Endothelial cell of umbilical vein (primary cell): ENCODE measurements around the gene RNF40. TPM values are rescaled to one million over a fixed set of nuclear protein-coding genes. Genes with fewer than 3 reads are reported as not detected.
A peak's percentile ranks its signal among the peaks of the same experiment; 100 is the strongest.

Experiments
- BruUV-seq: library from RNA; stranded (reverse); fragments of 400-500 nt; replicated peaks from 2 replicates; lab custom pipeline; 2021; lab: Mats Ljungman, UMichigan
- CTCF ChIA-PET: fragments of 300-600, 350-600 bp; sonication (Branson Sonifier 250); formaldehyde crosslinking; loops from one replicate; lab custom pipeline; 2021; ENCODE audit warnings: antibody characterized with exemption, inconsistent platforms; lab: Charles Lee
- POLR2A ChIA-PET: fragments of 300-600, 350-600 bp; sonication (Branson Sonifier 250); formaldehyde crosslinking; loops from one replicate; lab custom pipeline; 2021; ENCODE audit warnings: antibody characterized with exemption, inconsistent platforms; lab: Charles Lee
- DNase-seq: peaks from one replicate; pipeline ENCODE4 v3.0.0-alpha.2; 2011; ENCODE audit warnings: low read depth, low spot score
- FAIRE-seq: peaks from 2 replicates; lab custom pipeline; 2011; peaks lifted over from hg19 to GRCh38; lab: Jason Lieb, UNC
- H2AFZ ChIP-seq: 2 replicates; pipeline ENCODE4 v1.6.0; 2012; ENCODE audit warnings: low read depth, low read length, control low read depth, inconsistent platforms
- H3K27ac ChIP-seq: 2 replicates; pipeline ENCODE4 v1.5.1; 2011; ENCODE audit warnings: low read depth, mild to moderate bottlenecking, control low read depth, low read length, moderate library complexity; ENCODE audit not compliant: insufficient read depth
- H3K27me3 ChIP-seq, 2 experiments: 2 replicates each; pipeline versions ENCODE4 v1.6.0 to v1.6.1; 2011; ENCODE audit warnings: low read length in 2 of 2, mixed read lengths in 1 of 2; ENCODE audit not compliant: control insufficient read depth in 2 of 2, insufficient read depth in 2 of 2
- H3K36me3 ChIP-seq, 2 experiments: 2 replicates in 1 of 2; 3 replicates in 1 of 2; pipeline ENCODE4 v1.5.1; 2011; ENCODE audit warnings: low read length in 2 of 2, mild to moderate bottlenecking in 1 of 2, moderate library complexity in 1 of 2; ENCODE audit not compliant: control insufficient read depth in 2 of 2, insufficient read depth in 2 of 2; ENCODE audit errors: extremely low read depth in 1 of 2
- H3K4me1 ChIP-seq: 3 replicates; pipeline ENCODE4 v1.5.1; 2011; ENCODE audit warnings: mild to moderate bottlenecking, low read length; ENCODE audit not compliant: control insufficient read depth, insufficient read depth; ENCODE audit errors: extremely low read depth
- H3K4me2 ChIP-seq: 2 replicates; pipeline ENCODE4 v1.6.1; 2011; ENCODE audit warnings: low read length, control low read depth, mixed read lengths; ENCODE audit not compliant: insufficient read depth
- H3K4me3 ChIP-seq, 3 experiments: fragments of 200-600 bp in 1 of 3; sonication (generic), shearing (Covaris generic) in 1 of 3; replicated peaks in 1 of 3; 2 replicates each; pipeline ENCODE4 v1.5.1; 2011 to 2016; ENCODE audit warnings: control low read depth in 3 of 3, low read length in 3 of 3, mild to moderate bottlenecking in 2 of 3, inconsistent platforms in 1 of 3, low read depth in 1 of 3, moderate library complexity in 1 of 3; ENCODE audit not compliant: insufficient read depth in 1 of 3
- H3K79me2 ChIP-seq: 2 replicates; pipeline ENCODE4 v1.6.0; 2012; ENCODE audit warnings: low read length, inconsistent platforms; ENCODE audit not compliant: control insufficient read depth, insufficient read depth
- H3K9ac ChIP-seq: replicated peaks from 2 replicates; pipeline ENCODE3; 2011; ENCODE audit warnings: low read length, control low read depth; ENCODE audit not compliant: insufficient read depth; ENCODE audit errors: extremely low read depth
- H3K9me1 ChIP-seq: replicated peaks from 3 replicates; pipeline ENCODE4 v1.6.0; 2011; ENCODE audit warnings: mild to moderate bottlenecking, low read length; ENCODE audit not compliant: control insufficient read depth, insufficient read depth; ENCODE audit errors: extremely low read depth
- H3K9me3 ChIP-seq: replicated peaks from 2 replicates; pipeline ENCODE4 v1.5.1; 2012; ENCODE audit warnings: low read length, inconsistent platforms; ENCODE audit not compliant: control insufficient read depth, insufficient read depth
- H4K20me1 ChIP-seq: replicated peaks from 2 replicates; pipeline ENCODE3; 2011; ENCODE audit warnings: mild to moderate bottlenecking, low read length; ENCODE audit not compliant: control insufficient read depth, insufficient read depth; ENCODE audit errors: extremely low read depth
- CTCF ChIP-seq, 2 donors: IDR thresholded peaks; 1 replicate in 1 of 2; 2 replicates in 1 of 2; pipeline ENCODE4 v1.5.1; 2011; ENCODE audit warnings: low read length in 2 of 2, mild to moderate bottlenecking in 2 of 2, moderate library complexity in 2 of 2, control low read depth in 1 of 2, inconsistent platforms in 1 of 2, low read depth in 1 of 2; ENCODE audit not compliant: insufficient read depth in 1 of 2; ENCODE audit errors: extremely low read depth in 1 of 2
- EZH2 ChIP-seq: IDR thresholded peaks from 2 replicates; pipeline ENCODE4 v1.6.1; 2012; ENCODE audit warnings: borderline replicate concordance, low read depth, mild to moderate bottlenecking, moderate library complexity, low read length, inconsistent platforms; ENCODE audit not compliant: severe bottlenecking
- FOS ChIP-seq: IDR thresholded peaks from 2 replicates; pipeline ENCODE4 v1.6.1; 2011; ENCODE audit warnings: mild to moderate bottlenecking, low read length, moderate library complexity, borderline replicate concordance; ENCODE audit not compliant: insufficient read depth
- JUN ChIP-seq: IDR thresholded peaks from 2 replicates; pipeline ENCODE4 v1.6.1; 2011; ENCODE audit warnings: borderline replicate concordance, low read depth; ENCODE audit not compliant: insufficient read length, insufficient read depth
- MAX ChIP-seq: IDR thresholded peaks from 2 replicates; pipeline ENCODE4 v1.6.1; 2011; ENCODE audit not compliant: insufficient read depth, insufficient read length
- MYC ChIP-seq: IDR thresholded peaks from one replicate; pipeline ENCODE4 v1.6.1; 2011; ENCODE audit warnings: mild to moderate bottlenecking, low read depth, low read length
- POLR2A ChIP-seq: IDR thresholded peaks from 2 replicates; pipeline ENCODE4 v1.6.1; 2012; ENCODE audit warnings: low read depth, mild to moderate bottlenecking, control low read depth, low read length
- POLR2AphosphoS5 ChIP-seq: IDR thresholded peaks from 2 replicates; pipeline ENCODE4 v1.6.1; 2012; ENCODE audit warnings: low read depth, mild to moderate bottlenecking, control low read depth, low read length, moderate library complexity; ENCODE audit not compliant: insufficient read depth
- dilution Hi-C: fragments of 300-500 bp; cut with MboI; formaldehyde crosslinking; loops from one replicate; pipeline ENCODE4 v1.15.0; 2019; ENCODE audit warnings: low sequenced_read_pairs; ENCODE audit not compliant: extremely low pct_ligation_motif_present
- intact Hi-C: fragments of 100-400 bp; cut with micrococcal nuclease; formaldehyde crosslinking; loops from one replicate; pipeline ENCODE4 v1.10.0; 2022
- polyA plus RNA-seq, 4 experiments: library from polyadenylated mRNA; depleted of rRNA in 3 of 4; stranded (reverse) in 3 of 4; unstranded in 1 of 4; fragments of >200 nt; gene quantifications; 2 replicates each; pipeline versions ENCODE4 v1.2.1 to v1.2.3, GENCODE V29; 2011 to 2012; ENCODE audit warnings: missing spikeins in 1 of 4
- total RNA-seq: library from RNA; stranded (reverse); gene quantifications from 2 replicates; pipeline ENCODE4 v1.2.3, GENCODE V29; 2021

Gene RNF40
- total and polyA plus RNA-seq, 2 donors (not counting 3 experiments of a cell fraction or from before 2014, with no cell fraction given) = 60.5 to 102 TPM

- Histone ChIP-seq H3K9ac (peak overlapping the region; percentile 68), H3K27ac (peak overlapping the region; percentile 47), H3K79me2 (peaks cover 17% of the 10 kb centered on the region), H3K4me3 (no peak overlapping the region), H3K4me1 (peaks cover 7% of the 10 kb centered on the region), H3K4me2 (peak overlapping the region; percentile 74), H4K20me1 (no peaks in the 10 kb centered on the region), H3K9me3 (no peaks in the 10 kb centered on the region), H3K36me3 (peaks cover 4 to 8% of the 10 kb centered on the region in 2 experiments), H2AFZ (peak overlapping the region; percentile 91), H3K9me1 (no peaks in the 10 kb centered on the region), H3K27me3 (no peaks in the 10 kb centered on the region)
- FAIRE-seq = no peak
- POLR2A ChIA-PET = interaction anchor here (0.6 kb wide), 1 partner anchor 433 kb away, joined by 3 read pairs; no protein-coding TSS in a partner anchor
- no peak for DNase-seq
- TF ChIP-seq MYC = no peak
- TF ChIP-seq POLR2A = no peak
- TF ChIP-seq MAX = no peak
- no peak for TF ChIP-seq EZH2
- TF ChIP-seq CTCF (IDR thresholded peaks at IDR 0.05; ENCODE audit: extremely low read depth in 1 of 2, insufficient read depth in 1 of 2, low read depth in 1 of 2, low read length in 2 of 2) = no peak
- no peak for TF ChIP-seq JUN
- TF ChIP-seq POLR2AphosphoS5 = no peak
- no peak for TF ChIP-seq FOS
- intact Hi-C loops (loop anchor here (5.0 kb wide), 1 partner anchor 50 kb away; the partner anchor contains the start of gene SRCAP), dilution Hi-C loops (no loop called here)
- BruUV-seq = no TSS peak
- CTCF ChIA-PET = interaction anchor here (1.0 to 1.2 kb wide), 2 partner anchors 13 to 24 kb away, joined by 3 to 4 read pairs; no protein-coding TSS in a partner anchor
These were observed 14.8 kb upstream of the RNF40 start for GRCh38 chr16:30747331-30747730.
